Activated CD4-positive, alpha-beta T cell treated with anti-CD3 and anti-CD28 coated beads, Interleukin-2, amount 50 U/mL, for 4 hours (primary cell): ENCODE results near the gene AXIN2.
A peak's percentile ranks its signal among the peaks of the same experiment; 100 is the strongest.
"Not testable (repeated sequence)": the region's sequence is repeated elsewhere in the genome, so short reads cannot be mapped to it uniquely, and the experiment has no call there.

ENCODE experiments used
- DNase-seq, 2 experiments: peaks; one replicate each; pipeline ENCODE4 v3.0.0-alpha.2; 2020

The AXIN2 gene

GRCh38 chr17:65515512-65515911 lies 45.9 kb downstream of the AXIN2 start:
- no peak for DNase-seq

GRCh38 chr17:65514541-65514940 lies 46.9 kb downstream of the AXIN2 start:
- DNase-seq = no peak

DNA sequence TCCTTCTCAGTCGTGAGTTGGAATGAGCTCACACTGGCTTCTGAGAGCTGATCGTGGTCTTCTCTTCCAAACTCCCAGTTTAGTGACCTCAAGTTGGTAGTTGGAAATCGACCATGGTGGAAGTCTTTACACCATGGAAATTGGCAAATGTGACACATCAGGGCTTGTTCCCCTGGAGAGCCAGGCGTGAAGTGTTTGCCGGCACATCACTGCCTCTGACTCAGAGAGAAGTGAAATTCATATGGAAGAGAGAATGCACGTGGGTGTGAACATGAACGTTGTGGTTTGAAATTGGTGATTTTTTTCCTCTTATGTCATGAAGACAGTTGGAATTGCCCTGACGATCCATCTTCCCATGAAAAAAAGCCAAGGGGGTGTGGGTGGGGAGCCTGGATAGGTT lies 47.4 kb downstream of the AXIN2 start:
- DNase-seq = no peak

- no peak for DNase-seq
Observed at GRCh38 chr17:65511316-65511715, 50.1 kb downstream of the AXIN2 start.

GRCh38 chr17:65509032-65509431 lies 52.4 kb downstream of the AXIN2 start:
- DNase-seq = no peak

- not testable (repeated sequence) for DNase-seq
Observed at GRCh38 chr17:65504673-65505072, 56.8 kb downstream of the AXIN2 start.

DNA sequence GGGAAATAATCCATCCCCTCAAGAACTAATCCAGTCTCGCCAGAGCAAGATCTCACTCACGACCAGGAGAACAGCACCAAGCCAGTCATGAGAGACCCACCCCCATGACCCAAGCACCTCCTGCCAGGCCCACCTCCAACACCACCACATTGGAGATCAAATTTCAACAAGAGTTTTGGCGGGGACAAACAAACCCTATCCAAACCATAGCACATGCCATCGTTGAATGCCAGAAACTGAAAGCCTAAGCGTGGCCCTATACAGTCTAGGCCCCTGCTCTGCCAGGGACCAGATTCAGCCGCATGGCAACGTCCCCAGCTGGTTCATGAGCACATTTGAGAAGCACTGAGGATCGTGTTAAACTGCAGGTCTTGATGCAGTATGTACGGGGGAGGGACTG lies 57.3 kb downstream of the AXIN2 start:
- DNase-seq = no peak

- DNase-seq = no peak
Observed at GRCh38 chr17:65503557-65503956, 57.9 kb downstream of the AXIN2 start.

DNA sequence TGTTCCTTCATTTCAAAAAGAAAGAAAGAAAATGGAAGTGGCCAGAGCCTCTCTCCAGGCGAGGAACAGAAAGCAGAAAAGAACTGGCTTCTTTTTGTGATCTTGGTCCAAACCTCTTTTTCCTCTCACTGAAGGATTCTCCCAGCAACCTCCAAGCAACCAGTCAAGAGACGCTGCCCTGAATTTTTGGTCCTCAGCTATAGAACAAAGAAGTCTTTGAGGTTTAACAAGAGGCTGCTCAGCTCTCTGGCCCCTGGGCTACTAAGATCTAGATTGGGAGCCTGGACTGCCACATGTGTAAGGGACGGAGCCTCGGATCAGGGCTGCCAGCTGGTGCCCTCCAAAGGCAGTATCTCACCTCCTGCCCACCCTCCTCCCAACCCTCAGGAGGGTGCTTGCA lies 62.6 kb downstream of the AXIN2 start:
- no peak for DNase-seq

DNA sequence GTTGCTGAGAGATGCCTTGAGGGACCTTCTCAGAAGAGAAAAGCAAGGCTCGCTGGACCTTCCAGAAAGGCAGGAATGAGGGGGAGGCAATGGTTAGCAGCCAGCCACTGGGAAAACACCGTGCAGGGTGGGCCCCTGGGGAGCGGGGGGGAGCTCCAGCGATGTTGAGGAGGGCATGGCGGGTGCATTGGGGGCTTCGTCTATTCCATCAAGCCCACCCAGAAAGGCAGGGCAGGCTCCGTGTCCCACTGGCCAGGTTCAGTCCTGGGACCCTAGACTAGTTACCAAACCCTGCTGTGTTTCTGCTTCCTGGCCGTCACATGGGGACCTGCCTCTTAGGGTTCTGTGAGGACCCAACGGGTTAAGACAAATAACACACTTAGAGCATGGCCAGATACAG lies 64.6 kb downstream of the AXIN2 start:
- DNase-seq = no peak

GRCh38 chr17:65495122-65496055 lies 66.1 kb downstream of the AXIN2 start:
- peak in 1 of 2 experiments; percentile 3 for DNase-seq

GRCh38 chr17:65489413-65490155 lies 71.9 kb downstream of the AXIN2 start:
- DNase-seq = no peak

- no peak for DNase-seq
Observed at GRCh38 chr17:65488665-65489064, 72.8 kb downstream of the AXIN2 start.

- no peak for DNase-seq
Observed at GRCh38 chr17:65487990-65488389, 73.5 kb downstream of the AXIN2 start.

GRCh38 chr17:65487161-65487560 lies 74.3 kb downstream of the AXIN2 start:
- DNase-seq = no peak

DNA sequence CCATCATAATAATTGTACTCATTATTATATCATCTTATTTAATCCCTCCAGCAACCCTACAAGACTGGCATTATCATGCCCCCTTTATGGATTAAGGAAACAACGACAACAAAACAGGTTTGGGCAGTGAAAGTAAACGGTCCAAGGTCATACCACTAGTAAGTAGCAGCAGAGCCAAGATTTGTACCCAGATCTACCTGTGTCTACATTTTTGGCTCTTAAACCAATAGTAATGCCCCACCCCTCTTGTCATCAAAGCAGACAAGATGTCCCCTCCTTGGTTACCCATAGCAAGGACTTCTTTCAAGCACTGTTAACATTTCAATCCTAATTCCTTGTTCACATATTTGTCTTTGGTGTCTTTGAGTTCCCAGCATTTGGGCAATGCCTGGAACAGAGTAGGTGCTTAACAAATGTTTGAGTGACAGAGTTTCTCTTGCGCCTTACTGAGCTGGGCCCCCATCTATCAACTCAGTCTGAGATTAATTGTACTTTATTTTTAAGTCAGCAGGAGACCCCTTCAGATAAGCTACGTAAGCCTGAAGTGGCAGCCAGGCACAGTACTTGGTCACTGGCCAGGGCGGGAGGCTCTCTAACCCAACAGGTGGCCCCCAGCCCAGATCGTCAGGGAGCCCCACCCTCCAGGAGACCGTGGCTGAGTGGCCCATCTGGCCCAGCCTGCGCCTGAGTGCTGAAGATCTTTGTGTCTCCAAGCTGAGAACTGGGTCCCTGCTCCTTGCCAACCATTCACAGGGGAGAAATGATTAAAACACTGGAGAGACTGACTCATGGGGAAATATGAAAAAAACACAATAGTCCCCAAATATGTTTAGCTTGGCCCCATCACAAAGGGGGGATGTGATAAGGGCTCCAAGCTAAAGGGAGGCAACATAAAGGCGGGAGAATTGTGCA lies 75.8 kb downstream of the AXIN2 start:
- DNase-seq = no peak

DNA sequence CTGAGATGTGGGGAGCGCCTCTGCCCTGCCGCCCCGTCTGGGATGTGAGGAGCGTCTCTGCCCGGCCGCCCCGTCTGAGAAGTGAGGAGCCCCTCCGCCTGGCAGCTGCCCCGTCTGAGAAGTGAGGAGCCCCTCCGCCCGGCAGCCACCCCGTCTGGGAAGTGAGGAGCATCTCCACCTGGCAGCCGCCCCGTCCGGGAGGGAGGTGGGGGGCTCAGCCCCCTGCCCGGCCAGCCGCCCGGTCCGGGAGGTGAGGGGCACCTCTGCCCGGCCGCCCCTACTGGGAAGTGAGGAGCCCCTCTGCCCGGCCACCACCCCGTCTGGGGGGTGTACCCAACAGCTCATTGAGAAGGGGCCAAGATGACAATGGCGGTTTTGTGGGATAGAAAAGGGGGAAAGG lies 77.0 kb downstream of the AXIN2 start:
- DNase-seq = not testable (repeated sequence)

DNA sequence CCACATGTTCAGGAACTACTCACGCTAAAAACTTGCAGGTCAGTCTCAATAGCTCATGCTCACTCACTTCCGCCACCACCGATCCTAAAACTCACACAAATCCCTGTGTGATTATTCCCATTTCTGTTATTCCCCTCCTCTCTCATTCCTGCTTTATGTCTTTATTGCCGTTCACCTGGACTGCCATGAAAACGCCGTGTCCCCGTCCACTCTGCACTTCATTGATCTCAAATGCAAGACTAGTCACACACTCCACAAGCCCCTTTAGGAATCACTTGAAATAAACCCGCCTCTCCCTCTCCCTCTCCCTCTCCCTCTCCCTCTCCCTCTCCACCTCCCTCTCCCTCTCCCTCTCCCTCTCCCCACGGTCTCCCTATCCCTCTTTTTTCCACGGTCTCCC lies 78.0 kb downstream of the AXIN2 start:
- DNase-seq = no peak

GRCh38 chr17:65482201-65482600 lies 79.2 kb downstream of the AXIN2 start:
- no peak for DNase-seq

GRCh38 chr17:65479282-65479681 lies 82.2 kb downstream of the AXIN2 start:
- DNase-seq = no peak
